HG03095 (cell line): ENCODE data around the gene HBM.
"Not testable (repeated sequence)": the region's sequence is repeated elsewhere in the genome, so short reads cannot be mapped to it uniquely, and the experiment has no call there.

Experiments
- ATAC-seq: cut with Tn5 transposase; IDR thresholded peaks from one replicate; pipeline ENCODE4 v1.9.1; 2021; ENCODE audit warnings: moderate library complexity; ENCODE audit not compliant: unreplicated experiment

HBM gene

GRCh38 chr16:165539-166374, at the start of gene HBM:
HBM (plus strand) TSS chr16:165978; CDS start chr16:165998, 20 bp downstream.
- ATAC-seq = no peak

GRCh38 chr16:116015-116414, 49.8 kb upstream of the HBM start:
- ATAC-seq = no peak

- ATAC-seq = no peak
Observed at GRCh38 chr16:117379-118365, 48.1 kb upstream of the HBM start.

- ATAC-seq = no peak
Observed at GRCh38 chr16:118857-119256, 46.9 kb upstream of the HBM start.

- ATAC-seq = no peak
Observed at GRCh38 chr16:119295-119694, 46.5 kb upstream of the HBM start.

GRCh38 chr16:119835-120491, 45.8 kb upstream of the HBM start:
- no peak for ATAC-seq

GRCh38 chr16:120756-121155, 45.0 kb upstream of the HBM start:
- ATAC-seq = no peak

GRCh38 chr16:122361-122760, 43.4 kb upstream of the HBM start:
- ATAC-seq = no peak

- ATAC-seq = not testable (repeated sequence)
Observed at GRCh38 chr16:123558-124350, 42.0 kb upstream of the HBM start.

- no peak for ATAC-seq
Observed at GRCh38 chr16:125011-125410, 40.8 kb upstream of the HBM start.

GRCh38 chr16:129075-129474, 36.7 kb upstream of the HBM start:
- ATAC-seq = no peak

- ATAC-seq = no peak
Observed at GRCh38 chr16:130533-131173, 35.1 kb upstream of the HBM start.

- no peak for ATAC-seq
Observed at GRCh38 chr16:132120-132519, 33.7 kb upstream of the HBM start.

- no peak for ATAC-seq
Observed at GRCh38 chr16:133716-134115, 32.1 kb upstream of the HBM start.

- no peak for ATAC-seq
Observed at GRCh38 chr16:138049-138417, 27.7 kb upstream of the HBM start.

GRCh38 chr16:140175-140857, 25.5 kb upstream of the HBM start:
- no peak for ATAC-seq

- no peak for ATAC-seq
Observed at GRCh38 chr16:142405-142967, 23.3 kb upstream of the HBM start.

GRCh38 chr16:143047-143446, 22.7 kb upstream of the HBM start:
- ATAC-seq = no peak

GRCh38 chr16:143456-143855, 22.3 kb upstream of the HBM start:
- ATAC-seq = no peak
